ENCODE results near the gene COG3.

COG3 gene

DNA sequence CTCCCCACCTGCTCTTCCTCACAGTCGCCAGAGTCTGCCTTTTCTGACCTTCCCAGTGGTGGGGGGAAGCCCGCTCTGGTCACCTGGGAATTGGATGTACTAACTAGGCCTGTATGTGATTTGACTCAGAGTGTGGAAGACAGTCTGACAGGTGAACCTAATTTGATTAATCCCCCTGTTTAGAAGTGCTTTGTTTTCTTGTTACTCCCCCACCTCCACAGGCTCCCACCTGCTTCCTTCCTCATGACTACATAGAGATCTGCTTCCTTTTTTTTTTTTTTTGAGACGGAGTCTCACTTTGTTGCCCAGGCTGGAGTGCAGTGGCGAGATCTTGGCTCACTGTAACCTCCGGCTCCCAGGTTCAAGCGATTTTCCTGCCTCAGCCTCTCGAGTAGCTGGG, 44.0 kb downstream of the COG3 start:
- no peak for DNase-seq

DNA sequence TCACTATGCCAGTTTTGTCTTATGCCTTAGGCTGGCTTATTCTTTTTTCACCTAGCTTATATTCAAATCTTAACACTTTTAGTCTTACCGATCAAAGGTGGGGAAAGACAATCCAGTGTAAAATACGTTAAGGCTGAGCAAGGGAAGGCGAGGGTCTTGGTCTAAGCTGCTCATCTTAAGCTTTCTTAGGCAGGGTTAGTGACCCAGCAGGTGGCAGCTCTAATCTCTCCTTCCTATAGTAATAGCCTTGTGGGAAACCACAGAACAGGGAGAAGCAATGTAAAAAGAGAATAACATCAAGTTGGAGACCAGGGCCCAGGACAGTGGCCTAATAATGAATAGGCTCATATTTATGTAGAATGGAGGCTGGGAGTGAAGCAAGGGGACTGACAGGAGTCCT, 45.9 kb downstream of the COG3 start:
- DNase-seq = no peak

DNA sequence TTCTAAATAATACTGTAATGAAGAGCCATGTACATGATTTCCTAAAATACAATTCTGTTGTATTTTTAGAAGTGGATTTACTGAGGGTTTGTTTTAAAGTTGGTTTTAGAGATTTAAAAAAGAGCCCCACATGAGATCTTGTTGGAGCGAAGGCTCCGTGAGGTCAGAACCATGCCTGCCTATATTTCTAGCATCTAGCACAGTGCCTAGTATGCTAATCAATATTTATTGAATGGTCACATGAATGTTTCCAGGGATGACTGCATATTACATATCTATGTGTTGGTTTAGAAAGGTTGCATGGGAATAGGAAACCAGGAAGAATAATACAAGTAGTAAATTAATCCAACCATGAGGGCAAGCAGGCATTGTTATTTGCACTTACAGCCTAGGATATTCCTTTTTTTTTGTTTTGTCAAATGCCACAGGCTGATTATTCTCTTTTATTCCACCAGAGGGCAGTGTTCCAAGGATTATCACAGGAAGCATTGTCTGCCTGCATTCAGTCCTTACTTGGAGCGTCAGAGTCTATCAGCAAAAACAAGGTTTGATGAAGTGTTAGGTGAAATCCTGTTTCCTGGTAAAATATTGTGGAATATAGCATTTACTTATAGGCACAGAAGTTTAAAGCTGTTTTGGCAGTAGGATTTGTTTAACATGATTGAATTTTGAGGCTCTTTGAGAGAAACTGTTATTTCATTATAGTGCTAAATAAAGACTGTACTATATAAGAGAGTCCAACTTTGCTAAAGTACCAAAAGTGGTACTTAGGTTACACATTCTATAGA, 46.8 kb downstream of the COG3 start:
- DNase-seq = peak; percentile 50

DNA sequence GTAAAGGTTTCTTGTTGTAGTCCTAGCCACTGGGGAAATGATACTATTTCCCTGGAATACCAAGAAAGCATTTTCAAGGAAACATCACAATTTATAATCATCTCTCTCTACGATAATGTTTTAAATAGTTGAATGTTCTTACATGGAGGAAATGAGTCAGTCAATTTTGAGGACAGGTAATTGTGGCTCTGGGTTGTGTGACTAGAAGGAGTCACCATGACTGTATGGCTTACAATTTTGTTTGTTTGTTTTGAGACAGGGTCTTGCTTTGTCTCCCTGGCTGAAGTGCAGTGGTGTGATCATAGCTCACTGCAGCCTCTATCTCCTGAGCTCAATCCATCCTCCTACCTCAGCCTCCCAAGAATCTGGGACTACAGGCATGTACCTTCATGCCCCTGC, 47.4 kb downstream of the COG3 start:
- no peak for DNase-seq

DNA sequence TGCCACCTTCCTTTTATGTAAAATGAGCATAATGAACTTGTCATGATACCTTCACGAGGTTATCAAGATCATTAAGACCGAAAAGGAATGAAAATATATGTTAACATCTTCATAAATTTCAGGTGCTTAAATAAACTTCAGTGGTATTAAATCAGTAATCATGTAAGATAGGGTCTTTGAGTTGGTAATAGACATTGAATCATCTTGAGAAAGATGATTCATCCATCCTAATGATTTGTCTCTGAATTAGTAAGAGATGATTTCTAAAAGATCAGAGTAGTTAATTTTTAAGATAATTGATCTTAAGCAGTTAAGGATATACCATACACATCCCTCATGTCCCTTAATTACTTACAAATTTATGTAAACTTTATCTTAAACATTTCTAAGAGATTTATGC, 52.0 kb downstream of the COG3 start:
- DNase-seq = no peak

DNA sequence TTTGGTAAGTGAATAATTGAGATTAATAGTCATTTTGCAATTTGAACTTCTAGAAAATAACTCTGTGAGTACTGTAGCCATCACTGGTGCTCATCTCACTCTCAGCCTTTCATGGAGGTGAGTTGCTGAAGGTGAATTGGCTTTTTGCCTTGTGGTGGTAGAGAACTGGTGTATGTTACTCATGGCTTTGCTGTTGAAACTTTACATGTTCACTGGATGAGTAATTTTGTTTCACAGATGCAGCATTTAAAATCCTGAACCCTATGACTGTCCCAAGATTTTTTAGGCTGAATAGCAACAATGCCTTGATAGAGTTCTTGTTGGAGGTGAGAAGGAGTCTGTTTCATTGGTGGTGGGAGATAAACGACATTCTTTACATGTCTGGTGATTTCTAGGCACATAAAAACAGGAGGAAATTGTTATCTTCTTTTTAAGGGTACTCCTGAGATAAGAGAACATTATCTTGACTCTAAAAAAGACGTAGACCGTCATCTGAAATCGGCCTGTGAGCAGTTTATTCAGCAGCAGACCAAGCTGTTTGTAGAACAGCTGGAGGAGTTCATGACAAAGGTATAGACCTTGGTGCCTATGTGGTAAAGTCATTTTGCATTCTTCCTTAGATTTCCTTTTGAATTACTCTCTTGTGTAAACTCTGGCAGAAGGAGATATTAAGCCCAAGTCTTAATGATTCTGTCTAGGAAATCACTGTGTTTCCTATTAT, 53.9 kb downstream of the COG3 start:
- DNase-seq = no peak

DNA sequence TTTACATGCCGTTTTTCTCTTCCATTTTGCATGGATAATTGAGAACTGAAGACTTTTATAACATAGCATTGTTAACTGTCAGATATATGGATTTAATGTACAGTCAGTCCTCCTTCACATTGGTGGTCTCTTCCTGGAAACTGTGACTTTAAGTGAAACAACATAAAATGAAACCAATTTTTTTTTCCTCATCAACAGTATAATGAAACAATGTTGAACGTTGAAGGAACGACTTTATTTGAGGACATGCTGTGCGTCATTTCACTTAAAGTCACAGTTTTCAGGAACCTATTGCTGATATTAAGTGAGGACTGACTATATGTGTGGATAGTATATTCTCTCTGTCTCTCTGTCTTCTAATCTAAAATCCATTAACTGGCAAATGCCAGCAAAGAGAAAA, 54.8 kb downstream of the COG3 start:
- peak; percentile 85 for DNase-seq

DNA sequence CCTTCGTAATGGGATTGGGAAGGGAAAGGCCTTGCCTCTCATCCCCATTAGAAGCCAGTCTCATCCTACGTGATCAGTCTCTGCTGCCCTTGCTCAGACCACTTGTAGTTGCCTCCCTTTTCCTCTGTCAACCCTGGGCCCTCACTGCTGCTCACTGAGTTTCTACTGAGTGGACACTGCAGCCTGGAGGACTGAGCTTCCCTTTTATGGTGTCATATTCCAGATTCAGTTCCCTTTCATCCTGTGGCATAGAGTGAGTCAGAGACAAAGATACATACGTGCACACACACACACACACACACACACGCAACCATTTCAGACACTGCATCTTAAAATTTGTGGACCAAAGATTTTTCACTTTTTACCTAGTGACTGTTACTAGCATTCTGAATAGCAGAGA, 56.6 kb downstream of the COG3 start:
- peak; percentile 94 for DNase-seq

DNA sequence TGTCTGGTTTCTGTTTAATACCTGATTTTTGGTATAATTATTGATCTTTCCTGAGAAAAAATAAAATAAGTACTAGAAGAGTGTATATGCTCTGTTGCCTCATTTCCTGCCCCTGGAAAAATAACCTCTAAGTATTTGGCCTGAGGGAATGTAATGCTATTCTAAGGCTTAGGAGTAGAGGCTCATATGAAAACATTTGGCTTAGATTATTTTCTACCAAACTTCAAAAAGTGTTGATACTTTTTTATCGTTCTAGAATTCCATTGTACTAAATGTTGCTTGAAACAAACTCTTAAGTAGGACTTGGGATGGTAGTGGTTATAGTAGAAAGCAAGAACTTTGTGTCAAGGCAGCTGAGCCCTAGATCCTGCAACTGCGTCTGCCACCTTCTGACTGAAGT, 57.8 kb downstream of the COG3 start:
- no peak for DNase-seq

DNA sequence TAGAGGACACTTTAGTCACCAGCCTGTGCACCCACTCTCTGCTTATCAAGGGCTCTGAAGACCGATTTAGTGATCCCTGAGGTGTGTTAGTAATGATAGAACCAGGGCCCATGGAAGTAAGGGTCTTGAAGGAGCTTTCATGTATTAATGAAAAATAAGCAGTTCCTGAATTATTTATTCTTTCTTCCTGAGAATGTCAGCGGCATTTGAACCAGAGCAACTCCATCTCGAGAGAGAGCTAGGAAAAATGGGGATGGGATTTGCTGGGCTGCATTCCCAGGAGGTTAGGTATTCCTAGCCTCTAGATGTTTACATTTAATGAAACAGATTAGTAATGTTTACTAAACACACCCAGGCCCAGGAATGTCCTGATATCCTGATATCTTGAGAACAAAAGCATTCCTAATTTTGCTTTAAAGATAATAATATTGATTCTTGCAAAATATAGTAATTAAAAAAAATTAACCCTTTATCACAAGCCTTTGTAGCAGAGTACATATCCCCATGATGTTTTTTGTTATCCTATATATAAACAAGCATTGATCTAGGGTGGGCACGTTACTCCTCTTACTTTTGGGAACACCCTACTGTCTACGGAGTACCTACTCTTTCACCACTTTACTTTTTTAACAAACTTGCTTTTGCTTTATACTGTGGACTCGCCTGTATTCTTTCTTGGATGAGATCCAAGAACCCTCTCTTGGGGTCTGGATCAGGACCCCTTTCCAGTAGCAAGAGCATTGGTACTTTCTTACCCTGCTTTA, 63.1 kb downstream of the COG3 start:
- DNase-seq = no peak

DNA sequence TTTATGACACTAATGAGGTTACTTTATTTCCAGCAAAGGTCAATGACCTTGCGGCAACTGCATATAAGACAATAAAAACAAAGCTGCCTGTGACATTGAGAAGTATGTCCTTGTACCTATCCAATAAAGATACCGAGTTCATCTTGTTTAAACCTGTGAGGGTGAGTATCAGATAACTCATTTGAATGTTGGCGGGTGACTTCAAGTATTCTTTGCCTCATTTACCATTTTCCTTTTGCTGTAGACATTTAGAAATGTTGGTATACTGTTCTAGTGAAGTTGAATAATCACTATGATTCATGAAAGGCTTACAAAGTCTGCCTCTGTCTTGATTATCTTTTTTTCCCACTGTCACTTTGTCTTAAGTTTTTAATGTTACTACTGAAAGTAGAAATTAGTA, 65.0 kb downstream of the COG3 start:
- no peak for DNase-seq

DNA sequence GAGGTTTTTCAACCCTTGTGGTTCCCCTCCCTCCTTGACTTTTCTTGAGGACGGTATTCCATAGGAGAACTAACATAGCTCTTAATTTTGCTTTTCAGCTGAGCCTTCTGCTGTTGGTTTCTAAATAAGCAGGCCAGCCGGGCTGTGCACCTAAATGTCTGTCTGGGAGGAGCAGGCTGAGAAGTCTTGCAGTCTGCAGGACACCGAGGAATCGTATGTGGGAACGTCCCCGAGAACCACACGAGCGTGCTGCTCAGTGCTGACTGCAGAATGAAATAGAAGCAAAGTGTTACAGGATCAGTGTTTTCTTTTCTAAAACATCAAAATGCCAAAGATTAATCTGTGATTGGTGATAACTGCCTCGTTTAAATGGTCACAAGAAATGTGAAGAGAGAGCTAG, 69.9 kb downstream of the COG3 start:
- no peak for DNase-seq

DNA sequence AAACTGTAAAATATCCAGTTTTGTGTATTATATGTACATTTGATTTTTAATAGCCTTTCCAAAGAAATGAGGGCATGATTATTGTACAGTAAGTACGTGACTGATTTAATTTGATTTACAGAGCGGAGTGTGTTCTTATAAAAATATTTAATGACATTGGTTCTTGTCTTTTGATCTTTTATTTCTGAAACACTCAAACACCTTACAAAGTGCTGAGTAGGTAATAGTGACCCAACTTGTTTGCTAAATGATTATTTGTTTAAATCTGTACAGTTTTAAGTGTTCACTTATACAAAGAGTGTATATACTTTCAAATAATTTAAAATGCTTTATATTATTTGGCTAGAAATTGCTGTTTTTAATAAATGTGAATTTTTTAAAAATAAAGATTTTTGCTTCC, 71.5 kb downstream of the COG3 start:
- DNase-seq = no peak

DNA sequence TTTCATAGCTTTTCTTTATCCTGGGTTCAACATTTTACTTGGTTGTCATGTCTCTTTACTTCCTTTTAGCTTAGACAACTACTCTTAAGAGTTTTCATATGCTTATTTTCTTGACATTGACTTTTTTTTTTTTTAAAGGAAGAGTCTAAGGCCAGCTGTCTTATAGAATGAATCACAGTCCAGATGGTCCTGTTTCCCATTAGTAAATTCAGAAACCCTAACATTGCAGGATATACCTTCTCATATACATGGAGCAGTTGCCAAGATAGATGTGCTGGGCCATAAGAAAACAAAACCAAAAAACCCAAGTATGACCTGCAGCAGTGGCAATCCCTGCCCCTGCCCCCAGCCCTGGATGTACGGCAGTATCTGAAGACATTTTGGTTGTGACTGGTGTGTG, 72.8 kb downstream of the COG3 start:
- DNase-seq = no peak

DNA sequence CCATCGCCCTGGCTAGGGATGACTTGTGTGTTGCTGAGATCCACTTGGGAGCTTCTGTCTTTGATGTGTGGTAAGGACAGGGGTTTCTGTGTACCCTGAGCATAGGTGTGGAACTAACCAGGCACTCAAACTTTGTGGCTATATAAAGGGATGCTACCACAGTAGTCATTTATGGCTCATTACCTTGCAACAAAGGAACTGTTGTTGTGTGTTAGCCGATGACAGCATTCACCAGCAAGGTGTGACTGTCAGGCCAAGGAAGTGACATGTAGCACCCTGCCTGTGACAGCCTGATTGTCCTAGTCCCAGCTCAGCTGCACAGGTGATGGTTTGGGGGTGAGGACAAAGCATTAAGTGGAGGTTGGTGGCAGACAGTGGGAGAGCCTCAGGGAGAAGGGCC, 73.6 kb downstream of the COG3 start:
- no peak for DNase-seq

DNA sequence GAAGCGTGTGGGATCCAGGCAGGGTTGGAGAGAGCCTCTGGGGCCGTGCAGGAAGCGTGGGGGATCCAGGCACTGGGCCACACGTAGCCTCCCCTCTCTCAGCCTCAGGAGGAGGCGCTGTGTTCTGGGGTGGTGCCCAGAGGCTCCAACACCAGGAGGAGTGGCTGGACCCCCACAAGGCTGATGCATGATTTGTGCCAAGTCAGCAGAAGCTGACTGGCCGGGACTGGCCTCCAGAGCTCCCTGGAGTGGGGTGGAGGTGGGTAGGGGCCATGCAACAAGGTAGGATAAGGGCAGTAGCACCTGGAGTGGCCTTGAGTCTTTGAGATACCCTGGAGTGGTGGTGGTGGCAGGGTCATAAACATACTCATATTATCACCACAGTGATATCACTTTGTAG, 75.5 kb downstream of the COG3 start:
- DNase-seq = no peak

DNA sequence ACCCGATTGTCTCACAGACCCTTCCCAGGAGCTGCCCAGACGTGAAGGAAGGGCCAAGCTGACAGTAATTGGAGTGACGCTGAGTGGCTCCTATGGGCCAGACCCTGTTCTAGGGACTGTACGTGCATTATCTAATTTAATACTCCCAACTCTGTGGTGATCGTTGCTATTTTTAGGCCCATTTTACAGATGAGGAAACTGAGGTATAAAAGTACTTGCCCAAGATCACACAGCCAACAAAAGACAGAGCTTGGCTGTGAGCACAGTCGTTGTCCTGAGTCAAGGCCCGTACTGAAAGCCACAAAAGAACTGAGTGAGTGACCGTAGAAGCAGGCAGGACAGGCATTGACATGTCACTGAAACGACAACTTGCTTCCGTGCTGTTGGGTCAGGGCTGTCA, 76.1 kb downstream of the COG3 start:
- DNase-seq = no peak

DNA sequence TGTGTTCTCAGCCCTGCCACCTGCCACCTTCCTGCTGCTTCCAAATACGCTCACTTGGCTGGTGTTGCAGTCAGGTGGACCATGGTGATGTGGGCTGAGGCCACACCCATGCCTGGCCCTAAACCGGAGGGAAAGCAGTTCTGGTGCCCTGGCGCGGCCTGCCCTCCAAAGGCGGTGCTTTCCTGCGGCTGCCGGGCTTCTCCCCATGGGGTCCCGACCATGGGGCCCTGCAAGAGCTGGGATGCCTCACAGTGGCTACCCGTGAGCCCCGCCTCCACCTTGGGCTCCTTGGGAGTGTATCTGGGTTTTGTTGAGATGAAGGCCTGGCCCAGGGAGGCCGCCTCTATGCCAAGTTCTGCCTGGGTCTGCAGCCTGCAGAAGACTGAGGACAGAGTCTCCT, 77.1 kb downstream of the COG3 start:
- no peak for DNase-seq

DNA sequence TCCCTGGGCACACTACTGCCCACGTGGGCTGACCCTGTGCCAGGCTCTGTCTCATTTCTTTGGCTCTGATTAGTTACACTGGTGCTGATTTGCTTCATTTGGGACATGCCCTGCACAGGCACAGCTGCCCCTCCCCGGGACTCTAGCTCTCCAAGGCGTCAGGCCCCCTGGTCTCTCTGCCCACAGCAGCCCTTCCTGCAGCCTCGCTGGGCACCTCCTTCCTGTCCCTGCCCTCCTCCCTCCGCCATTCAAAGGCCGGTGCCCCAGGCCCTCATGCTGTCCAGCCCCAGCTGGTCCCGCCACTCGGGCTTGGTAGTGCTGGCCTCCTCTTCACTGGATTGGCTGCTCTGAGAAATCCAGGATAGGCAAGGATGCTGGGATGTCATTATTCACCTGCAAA, 77.7 kb downstream of the COG3 start:
- DNase-seq = no peak

DNA sequence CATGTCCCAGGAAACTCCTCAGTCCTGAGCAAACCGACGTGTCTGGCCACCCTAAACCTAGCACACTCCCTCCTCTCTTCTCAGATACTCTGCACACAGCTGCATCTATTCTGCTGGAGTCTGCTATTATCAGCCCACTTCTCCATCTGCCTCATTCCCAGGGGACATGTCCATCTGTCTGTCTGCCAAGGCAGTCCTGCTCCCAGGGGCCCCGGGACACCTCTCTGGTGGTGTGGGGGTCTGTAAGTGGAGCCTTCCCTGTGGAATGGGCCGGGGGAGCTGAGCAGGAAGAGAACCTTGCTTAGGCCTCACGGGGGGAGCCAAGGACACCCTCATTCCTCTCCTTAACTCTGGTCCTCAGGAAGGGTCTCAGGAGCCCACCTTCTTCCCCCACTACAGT, 78.1 kb downstream of the COG3 start:
- no peak for DNase-seq

DNA sequence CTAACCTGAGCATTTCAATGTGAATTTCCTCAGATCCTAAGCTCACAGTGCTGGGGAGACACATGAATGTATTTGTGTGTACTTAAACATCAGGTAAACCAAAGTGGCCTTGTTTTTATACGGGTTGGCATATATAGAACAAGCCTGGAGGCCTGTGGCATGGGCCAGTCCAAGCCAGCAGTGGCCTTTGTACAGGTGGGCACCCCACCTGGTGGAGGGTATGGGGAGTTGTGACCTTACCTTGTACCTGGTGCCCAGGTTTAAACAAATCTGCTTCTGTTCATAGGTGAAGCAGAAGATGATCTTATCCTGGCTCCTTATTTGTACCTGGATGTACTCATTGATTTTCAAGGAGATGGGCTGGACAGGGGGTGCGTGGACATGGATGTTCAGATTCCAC, 79.8 kb downstream of the COG3 start:
- no peak for DNase-seq

DNA sequence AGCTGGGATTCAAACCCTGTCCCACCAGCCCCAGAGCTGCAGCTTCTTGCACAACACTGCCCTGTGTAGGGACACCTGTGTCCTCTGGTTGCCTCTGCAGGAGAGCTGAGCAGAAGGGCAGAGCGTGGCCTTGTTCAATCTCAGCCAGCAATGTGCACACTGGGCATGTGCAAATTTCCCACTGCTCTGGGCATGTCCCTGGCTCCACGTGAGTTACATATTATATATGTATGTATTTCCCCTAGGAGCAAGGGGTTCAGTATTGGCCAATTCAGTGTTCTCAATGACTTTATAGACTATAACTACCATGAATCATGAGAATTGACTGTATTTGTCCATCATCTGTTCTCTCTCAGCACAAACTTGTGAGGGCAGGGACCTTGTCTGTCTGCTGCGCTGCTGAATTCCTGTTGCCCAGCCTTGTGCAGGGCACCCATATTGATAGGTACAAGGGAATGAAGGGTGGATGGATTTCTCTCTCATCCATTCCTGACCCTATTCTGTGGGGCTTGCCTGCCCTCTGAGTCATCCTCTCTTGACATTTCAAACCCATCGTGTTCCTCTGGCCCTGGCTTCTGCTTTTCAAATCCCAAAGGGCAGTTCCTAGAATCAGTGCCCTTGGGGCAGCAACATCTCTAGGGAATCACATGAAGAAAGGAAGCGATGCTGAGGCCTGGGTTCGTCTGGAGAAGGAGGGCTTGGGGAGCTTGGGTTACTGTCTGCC, 81.1 kb downstream of the COG3 start:
- peak; percentile 47 for DNase-seq

DNA sequence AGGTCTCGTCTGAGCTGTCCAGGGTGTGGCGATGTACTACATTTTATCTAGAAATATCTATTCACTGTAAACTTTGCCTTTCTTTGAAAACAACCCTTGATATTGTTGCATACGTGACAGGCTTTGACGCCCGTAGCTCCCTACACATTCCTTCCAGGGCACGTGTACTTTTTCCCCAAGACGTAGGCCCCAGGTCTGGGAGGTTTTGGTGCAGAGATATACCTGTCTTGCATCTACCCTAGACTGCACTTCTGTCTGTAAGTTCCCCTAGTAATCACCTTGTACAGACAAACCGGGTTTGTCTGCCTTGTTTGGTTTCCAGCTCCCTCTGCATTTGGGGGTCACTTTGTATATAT, 81.6 kb downstream of the COG3 start:
- no peak for DNase-seq

DNA sequence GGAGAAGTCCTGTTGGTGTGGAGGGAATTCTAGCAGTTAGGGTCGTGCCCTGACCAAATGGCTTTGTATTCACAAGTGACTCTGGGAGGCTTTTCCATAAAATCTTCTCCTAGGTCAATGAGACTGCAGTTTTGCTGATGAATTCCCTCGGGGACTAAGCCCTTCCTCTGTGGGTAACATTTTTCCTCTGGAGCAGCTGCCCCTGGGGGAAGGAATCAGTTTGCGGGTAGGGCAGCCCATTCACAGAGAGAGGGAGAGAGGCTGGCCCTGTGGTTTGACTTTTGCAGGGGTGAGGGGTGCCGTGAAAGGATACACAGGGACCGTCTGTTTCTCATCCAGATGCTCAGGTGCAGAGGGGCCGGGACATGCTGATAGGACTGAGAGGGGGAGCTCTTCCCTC, 83.5 kb downstream of the COG3 start:
- DNase-seq = no peak

Data from inflammatory macrophage treated with lipopolysaccharide for 4 hours (primary cell).